ENCODE results near the gene SLC6A7. TPM values are rescaled to one million over a fixed set of nuclear protein-coding genes. Genes with fewer than 3 reads are reported as not detected.

The SLC6A7 gene
- total RNA-seq, 1 donor from 2014 or later: not detected

DNA sequence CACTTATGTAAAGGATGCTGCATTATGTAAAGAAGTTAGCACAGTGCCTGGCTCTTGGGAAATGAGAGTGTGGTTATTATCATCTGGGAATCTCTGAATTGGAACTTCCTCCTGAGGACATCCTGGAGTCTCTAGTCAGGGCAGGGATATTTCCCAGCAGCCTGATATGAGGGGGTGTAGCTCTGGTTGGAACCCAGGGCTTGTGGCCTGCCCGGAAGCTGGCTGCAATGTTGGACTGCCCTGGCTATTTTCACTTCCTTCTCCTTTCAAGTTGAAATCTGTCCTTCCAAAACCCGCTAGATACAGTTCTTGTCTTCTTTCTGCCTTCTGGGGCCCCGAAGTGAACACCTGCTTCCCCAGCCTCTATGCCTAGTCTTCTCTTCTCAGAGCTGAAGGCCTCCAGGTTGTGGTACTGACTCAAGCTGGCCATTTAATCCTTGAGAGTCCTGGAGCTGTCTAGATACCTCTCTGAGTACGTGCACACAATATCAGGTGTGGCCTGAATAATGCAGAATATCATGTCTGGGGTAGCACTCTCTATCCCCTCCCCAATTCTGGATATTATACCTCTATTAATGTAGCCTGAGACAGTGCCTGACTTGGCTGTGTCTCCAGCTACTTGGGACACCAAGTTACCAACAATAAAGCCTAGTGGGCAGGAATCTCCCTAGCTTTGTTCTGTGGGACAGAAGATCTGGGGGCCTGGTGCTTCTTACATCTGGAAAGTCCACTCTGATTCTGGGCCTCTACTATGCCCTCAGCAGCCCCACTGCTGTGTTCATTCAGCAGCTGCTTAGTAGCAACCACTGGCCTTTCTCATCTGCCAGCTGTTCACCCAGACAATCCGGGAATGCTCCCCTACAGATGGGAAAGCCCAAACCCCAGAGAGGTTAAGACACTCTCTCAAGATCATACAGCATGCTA, 45.0 kb downstream of the SLC6A7 start:
- no peaks in the 10 kb centered on the region for H3K27me3 Mint-ChIP-seq
- intact Hi-C loops (cut with micrococcal nuclease): no loop called here
- ATAC-seq (ENCODE audit: low read depth) (no peak), DNase-seq (no peak)
- TF ChIP-seq, protein P1, sequence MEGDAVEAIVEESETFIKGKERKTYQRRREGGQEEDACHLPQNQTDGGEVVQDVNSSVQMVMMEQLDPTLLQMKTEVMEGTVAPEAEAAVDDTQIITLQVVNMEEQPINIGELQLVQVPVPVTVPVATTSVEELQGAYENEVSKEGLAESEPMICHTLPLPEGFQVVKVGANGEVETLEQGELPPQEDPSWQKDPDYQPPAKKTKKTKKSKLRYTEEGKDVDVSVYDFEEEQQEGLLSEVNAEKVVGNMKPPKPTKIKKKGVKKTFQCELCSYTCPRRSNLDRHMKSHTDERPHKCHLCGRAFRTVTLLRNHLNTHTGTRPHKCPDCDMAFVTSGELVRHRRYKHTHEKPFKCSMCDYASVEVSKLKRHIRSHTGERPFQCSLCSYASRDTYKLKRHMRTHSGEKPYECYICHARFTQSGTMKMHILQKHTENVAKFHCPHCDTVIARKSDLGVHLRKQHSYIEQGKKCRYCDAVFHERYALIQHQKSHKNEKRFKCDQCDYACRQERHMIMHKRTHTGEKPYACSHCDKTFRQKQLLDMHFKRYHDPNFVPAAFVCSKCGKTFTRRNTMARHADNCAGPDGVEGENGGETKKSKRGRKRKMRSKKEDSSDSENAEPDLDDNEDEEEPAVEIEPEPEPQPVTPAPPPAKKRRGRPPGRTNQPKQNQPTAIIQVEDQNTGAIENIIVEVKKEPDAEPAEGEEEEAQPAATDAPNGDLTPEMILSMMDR (IDR thresholded peaks at IDR 0.05): no peak
- no peaks in the 10 kb centered on the region for H3K4me1 Mint-ChIP-seq
- ChIA-PET POLR2A (no interaction called here), CTCF (interaction anchor here (0.8 kb wide), 1 partner anchor 915 kb away, joined by 3 read pairs; no protein-coding TSS in a partner anchor)
- no peaks in the 10 kb centered on the region for H3K36me3 Mint-ChIP-seq (ENCODE audit: low read depth)
- H3K9me3 Mint-ChIP-seq: no peaks in the 10 kb centered on the region
- no peak overlapping the region for H3K4me3 Mint-ChIP-seq
- H3K27ac Mint-ChIP-seq: no peak overlapping the region

DNA sequence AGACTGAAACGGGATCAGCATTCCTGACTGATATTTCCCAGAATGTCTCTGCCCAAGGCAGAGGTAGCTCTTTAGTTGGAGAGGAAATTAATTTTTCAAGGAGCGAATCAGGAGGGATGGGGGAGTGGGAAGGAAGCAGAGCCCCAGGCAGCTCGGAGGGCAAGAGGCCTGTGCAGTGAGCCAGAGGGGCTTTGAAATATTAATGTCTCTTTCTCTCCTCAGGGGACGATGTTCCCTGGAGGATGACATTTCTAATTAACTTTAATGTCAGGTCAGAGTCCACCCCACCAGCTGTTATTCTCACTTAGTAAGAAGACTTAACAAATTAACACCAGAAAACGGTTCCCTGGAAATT, 45.6 kb downstream of the SLC6A7 start:
- POLR2A ChIA-PET: no interaction called here
- ATAC-seq (ENCODE audit: low read depth): no peak
- Mint-ChIP-seq H3K9me3 (no peaks in the 10 kb centered on the region), H3K36me3 (ENCODE audit: low read depth) (no peaks in the 10 kb centered on the region), H3K4me1 (no peaks in the 10 kb centered on the region), H3K4me3 (no peak overlapping the region), H3K27ac (no peak overlapping the region), H3K27me3 (no peaks in the 10 kb centered on the region)
- no peak for DNase-seq
- intact Hi-C loops (cut with micrococcal nuclease): no loop called here
- CTCF ChIA-PET: no interaction called here
- TF ChIP-seq, protein P1 (IDR thresholded peaks at IDR 0.05): no peak

DNA sequence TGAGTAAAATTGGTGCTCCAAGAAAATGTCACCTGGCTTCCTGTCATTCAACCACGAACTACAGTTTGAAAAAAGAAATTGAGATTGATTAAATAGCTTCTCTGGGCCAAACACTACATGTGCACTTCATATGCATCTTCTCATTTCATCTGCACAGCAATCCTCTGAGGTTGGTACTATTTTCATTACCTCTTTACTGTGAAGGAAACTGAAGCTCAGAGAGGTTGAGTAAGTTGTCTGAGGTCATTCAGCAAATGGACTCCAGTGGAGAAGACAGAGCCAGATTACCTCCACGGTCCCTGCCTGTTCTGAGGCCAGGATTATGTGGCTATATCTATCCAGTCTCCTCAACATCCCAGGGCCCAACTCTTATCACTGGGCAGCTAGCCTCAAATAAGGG, 46.5 kb downstream of the SLC6A7 start:
- Mint-ChIP-seq H3K4me3 (no peak overlapping the region), H3K9me3 (no peaks in the 10 kb centered on the region), H3K27ac (no peak overlapping the region), H3K4me1 (no peaks in the 10 kb centered on the region), H3K36me3 (ENCODE audit: low read depth) (no peaks in the 10 kb centered on the region), H3K27me3 (no peaks in the 10 kb centered on the region)
- intact Hi-C loops (cut with micrococcal nuclease): no loop called here
- POLR2A ChIA-PET: no interaction called here
- ATAC-seq (ENCODE audit: low read depth) (no peak), DNase-seq (no peak)
- TF ChIP-seq, protein P1 (IDR thresholded peaks at IDR 0.05): no peak
- CTCF ChIA-PET: no interaction called here

DNA sequence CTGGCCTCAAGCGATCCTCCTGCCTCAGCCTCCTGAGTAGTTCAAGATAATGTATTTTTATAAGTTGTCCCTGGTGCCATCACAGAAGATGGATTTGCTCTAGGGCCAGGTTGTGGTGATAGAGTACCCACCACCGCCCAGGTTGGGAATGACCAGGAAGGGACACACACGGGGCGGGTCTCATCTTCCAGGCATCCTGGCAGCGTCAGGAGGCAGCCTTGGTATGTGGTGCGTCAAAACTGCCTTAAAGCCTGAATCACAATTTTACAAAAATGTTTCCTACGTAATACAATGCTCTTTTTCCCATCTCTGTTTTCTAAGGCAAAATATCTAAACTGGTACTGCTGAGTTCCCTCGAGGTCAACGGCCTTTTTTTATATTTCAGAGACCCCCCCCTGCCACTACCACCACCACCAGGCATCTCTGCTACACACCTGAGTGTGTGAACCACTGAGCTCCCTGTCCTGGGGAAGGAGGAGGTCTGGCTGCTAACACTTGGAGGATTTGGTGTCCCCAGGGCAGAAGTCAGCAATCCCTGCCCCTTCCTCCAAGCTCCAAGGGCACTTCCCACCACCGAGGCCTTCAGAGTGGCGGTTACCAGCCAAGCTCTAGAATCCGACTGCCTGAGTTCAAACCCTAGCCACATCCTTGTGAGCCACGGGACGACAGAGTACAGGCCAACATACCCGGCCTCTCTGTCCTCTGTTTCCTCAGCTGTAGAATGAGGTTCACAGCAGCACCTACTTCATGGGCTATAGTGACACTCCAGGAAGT, 47.3 kb downstream of the SLC6A7 start:
- ChIA-PET POLR2A (no interaction called here), CTCF (no interaction called here)
- TF ChIP-seq, protein P1 (IDR thresholded peaks at IDR 0.05): no peak
- no peak for DNase-seq
- intact Hi-C loops (cut with micrococcal nuclease): no loop called here
- ATAC-seq (ENCODE audit: low read depth): no peak
- Mint-ChIP-seq H3K4me1 (no peaks in the 10 kb centered on the region), H3K27me3 (no peaks in the 10 kb centered on the region), H3K27ac (no peak overlapping the region), H3K36me3 (ENCODE audit: low read depth) (no peaks in the 10 kb centered on the region), H3K9me3 (no peaks in the 10 kb centered on the region), H3K4me3 (no peak overlapping the region)

DNA sequence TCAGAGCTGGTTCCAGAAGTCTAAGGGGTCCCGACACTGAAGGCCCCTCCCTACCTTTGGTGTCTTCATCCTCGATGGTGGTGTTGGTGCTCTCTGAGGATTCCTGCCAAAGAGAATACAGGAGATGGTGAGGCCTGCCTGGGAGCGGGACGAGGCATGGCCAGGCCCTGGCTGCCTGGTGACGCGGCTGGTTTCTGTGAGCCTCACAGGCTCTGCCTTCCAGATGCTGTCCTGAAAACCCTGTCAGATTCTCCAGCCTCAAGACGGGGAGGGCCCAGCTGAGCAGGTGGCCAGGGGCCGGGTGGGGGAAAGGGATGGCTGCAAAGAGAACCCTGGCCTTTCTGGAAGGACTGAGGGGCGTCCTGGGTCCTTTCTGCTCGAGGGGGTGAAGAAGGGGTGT, 48.8 kb downstream of the SLC6A7 start:
- Mint-ChIP-seq H3K9me3 (no peaks in the 10 kb centered on the region), H3K27ac (no peak overlapping the region), H3K4me1 (no peaks in the 10 kb centered on the region), H3K27me3 (no peaks in the 10 kb centered on the region), H3K4me3 (no peak overlapping the region), H3K36me3 (ENCODE audit: low read depth) (no peaks in the 10 kb centered on the region)
- ChIA-PET POLR2A (no interaction called here), CTCF (no interaction called here)
- no peak for ATAC-seq (ENCODE audit: low read depth)
- TF ChIP-seq, protein P1 (IDR thresholded peaks at IDR 0.05): no peak
- no peak for DNase-seq
- intact Hi-C loops (cut with micrococcal nuclease): no loop called here
